HG03103 (cell line): ENCODE data around the gene UROC1.

Experiments
- ATAC-seq: cut with Tn5 transposase; IDR thresholded peaks from one replicate; pipeline ENCODE4 v1.9.1; 2021; ENCODE audit warnings: low read depth; ENCODE audit not compliant: unreplicated experiment

The UROC1 gene

DNA sequence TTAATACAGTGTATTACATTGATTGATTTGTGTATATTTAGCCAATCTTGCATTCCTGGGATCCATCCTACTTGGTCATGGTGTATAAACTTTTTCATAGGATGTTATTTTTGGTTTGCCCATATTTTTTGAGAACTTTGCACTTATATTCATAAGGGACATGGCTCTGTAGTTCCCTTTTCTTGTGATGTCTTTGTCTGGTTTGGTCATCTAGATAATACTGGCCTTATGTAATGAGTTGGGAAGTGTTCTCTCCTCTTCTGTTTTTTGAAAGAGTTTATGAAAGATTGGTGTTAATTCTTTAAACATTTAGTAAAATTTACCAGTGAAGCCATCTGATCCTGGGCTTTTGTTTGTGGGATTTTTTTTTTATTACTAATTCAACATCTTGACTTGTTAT, 15.9 kb upstream of the UROC1 start:
- no peak for ATAC-seq

GRCh38 chr3:126531051-126531330, 13.4 kb upstream of the UROC1 start:
- ATAC-seq = no peak

GRCh38 chr3:126530171-126531050, 12.8 kb upstream of the UROC1 start:
- ATAC-seq = no peak

DNA sequence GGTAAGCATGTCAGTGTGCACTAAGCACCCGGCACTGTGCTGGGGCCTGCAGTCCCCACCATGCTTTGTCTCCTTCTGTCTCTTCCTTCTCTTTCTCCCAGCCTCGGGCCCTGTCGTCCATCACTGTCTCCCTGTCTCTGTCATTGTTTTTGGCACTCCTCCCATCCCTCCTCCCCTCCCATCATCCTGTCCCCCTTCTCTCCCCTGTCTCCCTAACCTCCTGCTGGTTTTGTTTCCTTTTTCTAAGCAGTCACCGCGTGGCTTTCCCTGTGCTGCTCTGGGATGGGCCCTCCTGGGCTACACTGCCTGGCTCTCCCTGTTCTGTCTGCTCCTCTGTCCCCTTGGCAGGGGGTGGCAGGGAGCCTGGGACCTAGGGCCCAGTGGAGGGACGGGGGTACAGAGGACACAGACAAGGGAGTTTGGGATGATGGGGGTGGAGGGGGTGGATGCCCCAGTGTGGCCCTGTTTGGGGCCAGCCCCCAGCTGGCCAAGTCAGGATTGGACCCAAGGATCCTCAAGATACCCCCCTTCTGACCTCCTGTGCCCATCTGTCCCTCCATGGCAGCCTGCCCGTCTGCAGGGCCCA, 12.1 kb upstream of the UROC1 start:
- no peak for ATAC-seq

DNA sequence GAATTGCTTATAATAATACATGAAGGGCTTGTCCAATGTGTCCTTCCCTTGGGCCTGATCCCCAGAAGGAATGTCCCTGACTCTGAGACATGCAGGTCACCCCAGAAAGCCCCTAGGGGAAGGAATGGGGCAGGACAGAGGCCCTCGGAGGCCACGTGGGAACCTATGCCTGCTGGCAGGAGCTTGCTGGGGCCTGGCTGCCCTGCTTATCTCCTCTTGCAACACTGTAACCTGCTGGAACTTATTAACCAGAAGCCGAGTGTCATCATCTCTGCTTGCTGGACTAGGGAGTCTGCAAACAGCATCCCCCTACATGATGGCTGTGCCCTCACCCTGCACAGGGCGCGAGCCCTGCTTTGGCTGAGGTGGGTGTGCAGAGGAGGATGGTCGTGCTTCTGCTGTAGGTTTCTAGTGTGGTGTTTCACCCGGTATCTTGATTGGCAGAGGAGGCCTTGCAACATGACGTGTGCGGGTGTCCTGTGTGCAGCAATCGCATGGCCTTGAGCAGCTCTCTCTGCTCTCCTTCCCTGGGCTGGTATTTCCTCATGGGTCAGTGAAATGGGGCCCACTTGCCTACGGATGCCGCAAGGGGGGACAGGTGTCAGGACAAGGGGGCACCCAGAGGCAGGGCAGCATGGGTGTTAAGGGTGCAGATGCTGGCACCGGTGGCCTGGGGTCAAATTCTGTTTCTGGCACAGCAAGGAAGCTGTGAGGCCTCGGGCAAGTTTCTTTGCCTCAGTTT, 11.4 kb upstream of the UROC1 start:
- ATAC-seq = no peak

GRCh38 chr3:126528419-126528799, 10.8 kb upstream of the UROC1 start:
- ATAC-seq = no peak

DNA sequence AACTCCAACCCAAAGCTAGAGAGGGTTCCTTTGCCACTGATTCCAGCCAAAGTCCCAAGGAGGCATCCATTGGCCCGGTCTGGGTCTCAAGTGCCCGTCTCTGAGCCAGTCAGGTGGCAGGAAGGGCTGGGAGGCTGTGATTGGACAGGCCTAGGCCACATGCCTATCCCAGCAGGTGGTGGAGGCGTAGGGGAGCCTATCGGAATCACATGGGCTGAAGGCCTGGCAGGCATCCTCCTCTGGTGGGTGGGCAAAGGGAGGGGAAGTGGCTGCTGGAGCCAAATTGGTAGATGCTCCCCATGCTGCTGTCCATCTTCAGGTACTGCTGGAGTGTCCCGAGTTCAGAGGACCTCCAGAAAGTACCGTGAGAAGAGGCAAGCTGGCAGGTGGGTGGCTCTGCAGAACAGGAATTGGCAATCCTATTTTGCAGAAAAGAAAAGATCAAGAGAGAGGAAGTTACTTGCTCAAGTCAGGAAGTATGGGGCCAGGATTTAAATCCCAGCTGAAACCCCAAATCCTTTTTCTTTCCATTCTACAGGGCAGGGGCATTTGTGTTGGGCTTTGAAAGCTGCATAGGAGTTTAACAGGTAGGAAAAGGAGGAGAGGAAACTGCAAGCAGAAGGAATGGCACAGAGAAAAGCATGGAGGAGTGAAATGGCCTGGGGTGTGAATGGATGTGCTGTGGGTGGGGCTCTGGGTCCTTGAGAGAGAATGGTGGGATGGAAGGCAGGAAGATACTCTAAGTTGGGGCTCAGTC, 10.1 kb upstream of the UROC1 start:
- ATAC-seq = no peak

DNA sequence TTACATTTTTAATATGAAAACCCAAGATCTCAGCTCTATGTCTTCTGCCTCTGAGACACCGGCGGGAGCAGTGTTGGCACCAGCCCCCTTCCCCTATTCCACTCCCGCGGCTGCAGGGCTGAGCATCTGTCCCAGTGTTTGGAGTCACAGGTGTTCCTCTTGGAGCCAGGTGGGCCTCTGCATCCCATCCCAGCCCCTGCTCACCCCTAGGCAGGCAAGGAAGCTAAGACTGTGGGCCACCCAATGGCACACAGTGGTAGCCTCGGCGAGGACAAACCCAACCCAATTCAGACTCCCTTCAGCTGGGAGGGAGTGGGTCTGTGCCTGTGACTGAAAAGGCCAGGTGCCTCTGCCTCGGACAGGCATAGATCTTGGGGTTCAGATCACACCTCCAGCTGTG, 9.4 kb upstream of the UROC1 start:
- no peak for ATAC-seq

- ATAC-seq = no peak
Observed at GRCh38 chr3:126526668-126527005, 9.1 kb upstream of the UROC1 start.

GRCh38 chr3:126525853-126526667, 8.5 kb upstream of the UROC1 start:
- no peak for ATAC-seq

DNA sequence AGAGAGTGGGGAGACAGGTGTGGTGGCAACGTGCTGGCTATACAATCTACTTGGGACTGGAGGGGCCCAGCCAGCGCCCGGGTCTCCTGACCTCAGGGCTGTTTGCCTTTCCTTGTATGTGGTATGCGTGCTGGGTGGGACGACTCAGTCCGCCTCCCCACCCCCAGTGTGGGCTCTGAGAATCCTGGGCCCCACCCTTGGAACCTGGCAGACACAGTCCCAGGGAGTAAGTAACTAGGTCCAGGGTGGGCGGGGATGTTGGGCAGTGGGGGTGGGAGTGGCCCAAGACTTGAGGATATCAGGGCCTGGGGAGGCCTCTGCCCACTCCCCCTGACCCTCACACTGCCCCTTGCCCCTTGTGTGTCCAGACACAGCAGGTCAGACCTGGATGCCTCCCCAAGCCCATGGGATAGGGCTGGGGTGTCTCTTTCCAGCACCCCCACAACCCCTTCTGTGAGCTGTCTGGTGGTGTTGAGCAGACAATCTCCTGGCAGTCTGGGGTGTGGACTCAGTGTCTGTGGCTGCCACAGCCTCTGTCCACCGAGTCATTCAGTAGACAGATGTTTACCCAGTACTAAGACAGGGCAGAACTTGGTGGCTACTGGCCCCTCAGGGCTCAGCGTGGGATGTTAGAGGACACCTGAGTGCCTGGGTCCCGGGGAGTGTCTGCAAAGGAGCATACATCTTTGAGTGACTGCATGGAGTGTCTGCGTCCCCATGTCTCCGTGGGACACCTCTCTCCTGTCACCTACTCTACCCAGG, 7.7 kb upstream of the UROC1 start:
- ATAC-seq = no peak

DNA sequence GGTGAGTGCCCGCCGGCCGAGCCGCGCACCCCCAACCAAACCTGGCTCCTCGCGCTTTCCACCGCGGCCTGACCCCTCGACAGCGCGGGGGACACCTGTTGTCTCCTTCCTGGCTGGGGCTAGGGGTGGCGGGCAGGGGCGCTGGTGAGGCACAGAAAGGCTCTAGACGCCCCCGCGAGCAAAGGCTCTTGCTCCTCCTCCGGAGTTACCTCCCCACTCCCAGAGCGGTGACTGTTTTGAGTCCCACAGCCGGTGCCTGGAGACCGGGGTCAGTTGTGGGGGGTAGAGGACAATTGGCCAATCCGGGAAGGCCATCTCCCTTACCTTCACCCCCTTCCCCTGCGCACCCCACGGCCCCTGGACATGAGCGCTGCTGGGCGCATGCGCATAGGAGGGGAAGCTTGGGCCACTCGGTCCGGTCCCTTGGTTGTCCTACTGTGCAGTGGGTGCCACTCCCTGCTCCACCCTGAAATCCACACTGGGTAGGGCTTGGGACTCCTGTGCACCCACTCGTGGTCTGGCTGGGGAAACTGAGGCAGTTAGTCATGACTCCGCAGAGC, 6.9 kb upstream of the UROC1 start:
- ATAC-seq = no peak

GRCh38 chr3:126523745-126524428, 6.3 kb upstream of the UROC1 start, which contains the start of gene CHST13:
Gene CHST13, plus strand, starts transcription at chr3:126524155. Its CDS starts 178 bp downstream, at chr3:126524333.
- ATAC-seq = no peak

DNA sequence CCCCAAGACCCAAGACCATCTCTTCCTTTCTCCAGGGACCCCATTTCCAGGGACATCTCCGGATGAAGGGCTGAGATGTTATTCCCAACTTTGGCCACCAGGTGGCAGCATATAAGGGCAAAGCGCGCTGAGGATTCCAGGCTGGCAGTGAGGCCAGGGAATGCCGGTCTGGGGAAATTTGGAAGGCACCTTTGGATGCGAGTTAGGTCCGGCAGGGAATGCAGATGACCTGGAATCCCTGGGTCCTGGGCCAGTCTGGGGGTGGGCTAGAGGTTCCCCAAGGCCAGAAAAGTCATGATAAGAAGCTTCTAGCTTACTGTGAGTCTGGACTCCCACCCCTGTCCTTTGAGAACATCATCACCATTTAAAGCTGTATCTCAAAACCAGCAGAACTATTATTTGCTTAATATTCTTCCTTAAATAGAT, 4.8 kb upstream of the UROC1 start:
- ATAC-seq = no peak

GRCh38 chr3:126521122-126521891, 3.7 kb upstream of the UROC1 start:
- ATAC-seq = no peak

DNA sequence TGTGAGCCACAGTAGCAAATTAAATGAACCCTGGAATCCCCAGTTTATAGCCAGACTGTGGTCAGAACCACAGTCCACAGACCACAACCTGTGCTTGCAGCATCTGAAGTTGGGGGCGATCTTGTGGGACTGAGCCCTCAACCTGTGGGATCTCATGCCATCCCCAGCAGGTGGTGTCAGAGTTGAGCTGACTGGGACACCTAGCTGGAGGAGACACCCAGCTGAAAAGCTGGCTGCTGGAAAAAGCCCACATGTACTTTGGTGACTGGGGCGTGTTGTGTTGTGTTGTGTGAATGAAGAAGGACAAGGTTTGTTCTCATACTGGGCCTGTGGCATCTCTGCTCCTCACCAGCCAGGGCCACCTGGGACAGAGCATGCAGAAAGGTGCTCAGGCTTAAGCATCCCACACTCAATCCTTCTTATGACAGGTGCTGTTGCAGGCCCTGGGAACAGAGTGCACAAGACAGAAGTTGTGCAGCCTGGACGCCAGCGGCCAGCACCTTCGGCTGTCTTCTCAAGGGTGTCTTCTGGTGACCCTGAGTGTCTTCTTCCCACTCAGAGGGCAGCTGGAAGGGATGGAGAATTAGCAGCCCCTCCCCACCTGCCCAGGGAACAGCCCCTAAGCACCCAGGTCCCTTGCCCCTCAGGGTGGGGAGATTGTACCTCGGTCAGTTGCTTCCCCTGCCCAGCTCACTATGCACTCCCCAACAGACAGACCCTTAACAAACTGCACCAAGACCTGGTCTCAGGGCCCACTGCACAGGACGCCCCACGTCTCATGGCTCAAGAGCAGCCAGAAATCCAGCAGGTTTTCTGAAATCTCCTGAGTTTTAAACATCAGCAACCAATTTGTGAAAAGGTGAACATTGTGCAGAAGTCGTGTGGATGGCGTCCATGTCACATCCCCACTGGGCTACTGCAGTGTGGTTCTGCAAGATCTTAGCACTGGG, 2.2 kb upstream of the UROC1 start:
- no peak for ATAC-seq

DNA sequence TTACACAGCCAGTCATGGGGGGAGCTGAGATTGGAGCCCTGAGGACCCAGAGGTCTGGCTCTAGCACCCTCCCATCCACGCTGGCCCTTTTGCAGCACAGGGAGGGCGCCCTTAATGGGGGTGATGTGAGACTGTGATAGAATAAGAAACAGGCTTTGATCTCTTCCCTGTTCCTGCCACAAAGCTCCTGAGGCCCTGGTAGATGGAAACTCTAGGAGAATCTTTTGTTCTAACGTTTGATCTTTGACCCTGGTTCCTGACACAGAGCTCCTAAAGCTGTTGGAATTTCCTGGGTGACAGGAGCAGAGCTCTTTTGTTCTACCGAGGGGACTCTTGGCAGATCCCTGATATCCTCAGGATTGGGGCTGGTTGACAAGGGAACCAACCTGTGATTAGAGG, 1.2 kb upstream of the UROC1 start:
- ATAC-seq = no peak
